SU-DHL-6 (cell line): ENCODE data around the gene FAAP24.

Experiments
- CTCF ChIP-seq: fragments of 200-600 bp; sonication (generic); IDR thresholded peaks from one replicate; pipeline ENCODE4 v1.5.1; 2017; ENCODE audit warnings: antibody characterized with exemption, mild to moderate bottlenecking, low read length, moderate library complexity; ENCODE audit not compliant: insufficient read depth, poor library complexity, severe bottlenecking
- EZH2phosphoT487 ChIP-seq: fragments of 200-600 bp; sonication (generic), shearing (Covaris generic); conservative IDR thresholded peaks from 2 replicates; pipeline ENCODE4 v1.6.1; 2018; ENCODE audit warnings: mild to moderate bottlenecking, antibody characterized with exemption, low read length, moderate library complexity, mixed read lengths

GRCh38 chr19:32976223-32976805 lies 4.3 kb downstream of the FAAP24 start:
- TF ChIP-seq CTCF (peak; percentile 87), EZH2phosphoT487 (no peak)
